Activated CD4-positive, alpha-beta T cell treated with anti-CD3 and anti-CD28 coated beads for 4 hours (primary cell): ENCODE measurements around the gene PLXNA4.
A peak's percentile ranks its signal among the peaks of the same experiment; 100 is the strongest.

ENCODE experiments used
- DNase-seq, 2 donors: peaks; one replicate each; pipeline ENCODE4 v3.0.0-alpha.2; 2020

Gene PLXNA4

GRCh38 chr7:132349075-132349474 is 227.2 kb downstream of the PLXNA4 start:
- DNase-seq: no peak

GRCh38 chr7:132348341-132348740 is 227.9 kb downstream of the PLXNA4 start:
- no peak for DNase-seq

- DNase-seq: no peak
Measured at GRCh38 chr7:132347858-132348257, 228.4 kb downstream of the PLXNA4 start.

- no peak for DNase-seq
Measured at GRCh38 chr7:132347123-132347522, 229.1 kb downstream of the PLXNA4 start.

- no peak for DNase-seq
Measured at GRCh38 chr7:132345543-132346129, 230.6 kb downstream of the PLXNA4 start.

GRCh38 chr7:132345030-132345429 is 231.2 kb downstream of the PLXNA4 start:
- DNase-seq: no peak

- no peak for DNase-seq
Measured at GRCh38 chr7:132343199-132343598, 233.1 kb downstream of the PLXNA4 start.

GRCh38 chr7:132337450-132338080 is 238.7 kb downstream of the PLXNA4 start:
- no peak for DNase-seq

- no peak for DNase-seq
Measured at GRCh38 chr7:132336797-132337196, 239.5 kb downstream of the PLXNA4 start.

- DNase-seq: no peak
Measured at GRCh38 chr7:132333301-132333700, 243.0 kb downstream of the PLXNA4 start.

- no peak for DNase-seq
Measured at GRCh38 chr7:132328760-132329159, 247.5 kb downstream of the PLXNA4 start.

- DNase-seq: no peak
Measured at GRCh38 chr7:132328047-132328620, 248.1 kb downstream of the PLXNA4 start.

GRCh38 chr7:132326878-132327589 is 249.2 kb downstream of the PLXNA4 start:
- DNase-seq: no peak

GRCh38 chr7:132322970-132323369 is 253.3 kb downstream of the PLXNA4 start:
- no peak for DNase-seq

- no peak for DNase-seq
Measured at GRCh38 chr7:132321387-132321786, 254.9 kb downstream of the PLXNA4 start.

GRCh38 chr7:132319481-132319880 is 256.8 kb downstream of the PLXNA4 start:
- DNase-seq: no peak

- peak; percentile 66 to 70 for DNase-seq
Measured at GRCh38 chr7:132318352-132319318, 257.6 kb downstream of the PLXNA4 start.

- DNase-seq: no peak
Measured at GRCh38 chr7:132317701-132318351, 258.4 kb downstream of the PLXNA4 start.

- DNase-seq: no peak
Measured at GRCh38 chr7:132312531-132313055, 263.7 kb downstream of the PLXNA4 start.

GRCh38 chr7:132311733-132312132 is 264.5 kb downstream of the PLXNA4 start:
- no peak for DNase-seq

- DNase-seq: no peak
Measured at GRCh38 chr7:132309102-132309805, 267.0 kb downstream of the PLXNA4 start.
